Right renal pelvis (tissue), 4 donors: ENCODE data around the gene CNOT10. TPM values are rescaled to one million over a fixed set of nuclear protein-coding genes. Genes with fewer than 3 reads are reported as not detected.
"Not testable (repeated sequence)": the region's sequence is repeated elsewhere in the genome, so short reads cannot be mapped to it uniquely, and the experiment has no call there.

Experiments used
- DNase-seq, 4 donors: peaks; one replicate each; pipeline ENCODE4 v3.0.0-alpha.2; 2013; ENCODE audit warnings: low read depth in 4 of 4, low spot score in 3 of 4, missing footprints in 1 of 4
- polyA plus RNA-seq, 4 donors: library from polyadenylated mRNA; unstranded; fragments of 120-200 nt; gene quantifications; one replicate each; pipeline ENCODE4 v1.2.1, GENCODE V29; 2013; ENCODE audit not compliant: insufficient read length in 4 of 4

Gene CNOT10
- polyA plus RNA-seq, 4 donors = 39.4 to 52.8 (median 49.0) TPM

DNA sequence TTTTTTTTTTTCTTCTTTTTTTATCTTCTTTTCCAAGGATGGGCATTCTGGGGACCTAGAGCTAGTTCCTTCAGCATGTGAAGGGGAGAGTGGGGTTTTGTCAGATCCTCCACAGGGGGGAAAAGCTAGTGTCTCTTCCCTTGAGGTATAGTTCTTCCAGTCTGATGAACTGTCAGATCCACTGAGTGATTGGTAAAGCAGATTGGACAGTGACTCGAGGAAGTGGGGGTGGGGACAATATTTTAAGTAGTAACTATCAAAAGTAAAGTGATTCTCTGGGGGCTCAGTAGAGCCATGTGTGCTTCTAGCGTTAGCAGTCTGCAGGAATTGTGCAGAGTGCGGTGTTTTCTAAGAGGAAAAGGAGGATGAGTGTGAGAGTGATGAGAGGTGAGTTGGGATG is 70.8 kb downstream of the CNOT10 start:
- DNase-seq = no peak

DNA sequence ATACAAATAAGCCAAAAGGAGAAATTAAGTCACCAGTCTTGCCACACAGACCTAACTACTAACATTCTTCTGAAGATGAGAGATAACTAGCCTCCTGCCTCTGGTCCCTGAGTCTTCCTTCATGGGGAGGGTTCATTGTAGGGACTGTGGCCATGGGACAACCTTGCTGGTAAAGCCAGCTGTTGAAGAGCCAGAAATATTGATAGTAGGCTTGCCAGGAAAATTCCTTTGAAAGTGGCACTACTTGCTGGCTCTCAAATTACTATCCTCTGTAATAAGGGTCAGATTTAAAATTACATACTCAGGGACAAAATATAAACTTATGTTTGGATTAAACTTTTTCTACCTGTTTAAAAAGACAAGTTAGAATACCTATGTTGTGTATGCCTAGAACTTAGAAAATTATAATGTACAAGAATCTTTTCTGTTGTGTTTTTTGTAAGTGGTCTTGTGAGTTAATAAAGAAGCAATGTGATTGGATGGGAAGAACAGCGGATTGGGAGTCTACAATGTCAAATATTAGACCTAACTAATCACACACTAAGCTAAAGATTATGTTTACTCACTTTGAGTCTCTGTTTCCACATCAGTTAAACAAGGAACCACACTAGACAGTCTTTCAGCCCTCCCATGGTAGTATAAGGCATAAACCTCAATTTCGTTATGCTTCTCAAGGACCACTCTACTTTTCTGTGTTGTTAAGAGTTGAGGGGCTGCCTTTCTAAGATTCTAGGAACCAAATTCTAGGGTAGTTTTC is 72.8 kb downstream of the CNOT10 start:
- no peak for DNase-seq

DNA sequence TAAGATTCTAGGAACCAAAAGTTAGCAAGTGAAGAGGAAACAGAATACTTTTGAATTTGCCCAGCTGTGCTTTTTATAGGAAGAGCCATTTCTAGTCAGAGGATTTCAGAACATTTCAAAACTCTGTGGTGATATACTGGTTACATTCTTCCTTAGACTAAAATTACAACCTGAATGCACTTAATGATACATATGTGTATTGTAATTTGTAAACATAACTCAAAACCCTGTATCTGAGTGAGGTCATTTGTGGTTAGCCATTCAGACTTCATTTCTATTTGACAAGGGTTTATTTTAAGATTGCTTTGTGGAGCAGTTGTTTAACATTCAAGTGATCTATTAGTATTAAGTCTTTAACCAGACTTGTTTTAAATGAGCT is 73.4 kb downstream of the CNOT10 start:
- no peak for DNase-seq

DNA sequence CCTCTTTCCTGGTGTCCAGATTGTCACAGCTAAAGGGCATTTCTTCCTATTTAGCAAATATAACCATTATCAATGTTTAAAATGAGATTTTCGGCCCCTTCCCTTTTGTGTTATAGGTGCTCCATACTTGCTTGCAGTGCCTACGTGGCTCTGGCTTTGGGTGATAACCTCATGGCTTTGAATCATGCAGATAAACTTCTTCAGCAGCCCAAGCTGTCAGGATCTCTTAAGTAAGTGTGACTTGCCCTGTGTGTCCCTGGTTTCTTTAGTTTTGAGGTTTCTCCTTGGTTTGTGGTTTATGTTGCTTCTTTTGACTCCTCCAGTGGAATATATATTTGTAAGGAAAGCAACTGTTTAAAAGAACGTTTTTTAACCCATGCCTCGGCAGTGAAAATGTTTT is 74.4 kb downstream of the CNOT10 start:
- no peak for DNase-seq

DNA sequence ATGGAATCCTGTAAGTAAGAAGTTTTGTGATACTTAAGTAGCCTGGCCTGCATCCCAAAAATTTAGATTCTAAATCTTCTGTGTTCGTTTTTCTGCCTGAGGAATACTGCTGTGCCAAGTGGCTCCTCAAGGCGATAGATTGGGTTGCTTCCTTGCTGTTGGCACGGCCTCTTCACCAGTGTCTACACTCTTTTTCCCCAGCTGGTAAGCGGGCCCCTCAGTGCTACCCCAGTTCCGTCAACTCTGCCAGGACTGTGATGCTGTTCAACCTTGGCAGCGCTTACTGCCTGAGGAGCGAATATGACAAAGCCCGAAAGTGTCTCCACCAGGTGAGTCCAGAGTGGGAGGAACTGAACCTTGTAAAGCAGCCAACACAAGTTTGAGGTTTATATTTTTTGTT is 79.5 kb downstream of the CNOT10 start:
- DNase-seq = no peak

DNA sequence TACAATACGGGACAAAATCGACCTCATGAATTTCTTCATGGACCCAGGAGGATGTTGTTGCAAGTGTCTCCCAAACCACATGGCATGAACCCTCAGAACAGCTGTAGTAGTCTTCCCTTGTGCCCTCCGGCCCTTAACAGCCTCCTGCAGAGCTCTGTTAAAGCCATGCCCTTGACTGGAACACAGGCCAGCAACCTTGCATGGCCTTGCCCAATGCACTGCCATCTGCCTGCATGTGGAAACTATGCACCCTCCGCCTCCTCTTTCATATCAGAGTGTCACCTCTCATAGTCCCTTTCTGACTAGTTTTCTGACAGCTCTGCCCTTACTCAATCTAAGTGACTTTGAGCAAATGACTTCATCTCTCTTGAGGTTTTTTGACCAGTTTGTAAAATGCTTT is 93.4 kb downstream of the CNOT10 start:
- no peak for DNase-seq

DNA sequence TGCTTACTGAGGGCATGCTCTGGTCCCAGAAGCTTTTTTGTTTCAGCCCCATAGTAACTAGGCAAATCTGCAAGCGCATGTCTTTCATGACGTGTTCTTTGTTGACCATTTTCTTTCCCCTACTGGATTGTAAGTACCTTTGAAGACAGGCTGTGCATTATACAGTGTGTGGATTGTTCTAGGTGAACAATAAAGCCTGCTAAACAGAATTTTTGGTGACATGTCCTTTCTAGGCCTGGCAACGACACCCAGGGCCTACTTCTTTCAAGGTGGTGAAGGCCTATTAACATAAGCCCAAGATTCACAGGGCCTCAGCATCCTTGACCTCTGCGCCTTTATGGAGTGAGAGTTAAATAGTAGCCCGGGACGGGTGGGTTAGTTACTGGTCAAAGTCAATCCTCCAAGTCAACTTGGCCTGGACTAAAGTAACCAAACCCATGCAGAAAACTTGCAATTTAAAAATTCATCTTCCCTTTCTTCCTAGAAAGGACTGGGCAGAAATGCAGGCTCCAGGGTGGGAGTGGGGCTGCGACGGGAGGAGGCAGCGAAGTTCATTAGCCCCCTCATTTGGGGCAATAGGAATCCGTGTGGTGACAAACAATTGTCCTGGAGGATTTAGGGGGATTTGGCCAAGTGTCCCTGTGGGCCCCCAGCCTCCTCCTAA is 95.2 kb downstream of the CNOT10 start:
- no peak for DNase-seq

DNA sequence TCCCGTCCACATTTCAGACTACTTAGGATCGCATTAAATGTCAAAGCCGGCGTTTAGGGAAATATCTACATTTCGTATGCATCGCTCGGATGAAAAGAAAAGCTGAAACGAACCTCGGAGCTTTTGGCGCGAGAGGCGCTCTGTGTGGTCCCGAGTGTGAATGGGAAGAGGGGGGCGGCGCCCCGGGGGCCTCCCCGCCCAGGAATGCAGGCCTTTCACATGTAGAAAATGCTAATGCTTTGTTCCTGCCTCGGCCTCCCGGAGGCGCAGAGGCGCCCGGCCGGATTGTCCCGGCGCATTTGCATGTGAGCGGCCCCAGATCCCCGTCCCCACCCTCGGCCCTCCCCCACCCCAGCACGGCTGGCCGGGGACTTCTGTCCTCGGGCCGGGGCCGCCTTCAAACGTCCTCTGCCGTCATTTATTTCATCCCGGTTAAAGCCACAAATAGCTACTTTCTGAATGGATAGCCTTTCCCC is 95.8 kb downstream of the CNOT10 start:
- DNase-seq = peak; percentile 41 to 55 (median 46)

DNA sequence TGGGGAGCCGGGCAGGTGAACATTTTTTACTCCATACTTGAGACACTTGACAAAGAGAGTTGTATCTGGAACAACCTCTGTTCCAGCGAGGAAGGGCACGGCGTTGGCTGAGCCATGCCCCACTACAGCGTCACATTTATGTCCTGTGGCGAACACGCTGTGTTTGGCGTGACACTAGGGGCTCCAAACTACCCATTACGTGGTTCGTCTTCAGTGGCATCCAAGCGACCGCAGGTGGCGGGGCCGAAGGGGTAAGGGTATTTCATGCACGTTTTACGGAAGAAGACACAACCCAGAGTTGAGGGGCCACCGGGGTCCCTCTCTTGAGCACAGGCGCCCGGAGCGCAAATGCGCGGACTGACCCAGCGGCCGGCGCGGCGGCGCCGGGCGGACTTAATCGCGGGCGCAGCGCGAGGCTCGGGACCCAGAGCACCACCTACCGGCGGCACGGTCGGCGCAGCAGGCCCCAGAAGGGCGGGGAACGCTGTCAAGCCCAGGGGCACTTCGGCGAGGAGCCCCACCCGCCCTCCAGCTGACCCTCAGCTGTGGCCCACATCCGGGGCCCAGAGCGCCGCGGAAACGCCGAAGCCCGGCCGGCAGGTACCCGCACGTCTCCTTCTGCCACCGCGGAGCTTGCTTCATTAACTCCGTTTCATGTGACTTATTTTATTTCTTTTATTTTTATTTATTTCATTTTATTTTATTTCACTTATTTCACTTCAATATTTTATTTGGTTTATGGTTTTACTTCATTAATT is 96.4 kb downstream of the CNOT10 start:
- peak; percentile 38 to 74 (median 60) for DNase-seq

DNA sequence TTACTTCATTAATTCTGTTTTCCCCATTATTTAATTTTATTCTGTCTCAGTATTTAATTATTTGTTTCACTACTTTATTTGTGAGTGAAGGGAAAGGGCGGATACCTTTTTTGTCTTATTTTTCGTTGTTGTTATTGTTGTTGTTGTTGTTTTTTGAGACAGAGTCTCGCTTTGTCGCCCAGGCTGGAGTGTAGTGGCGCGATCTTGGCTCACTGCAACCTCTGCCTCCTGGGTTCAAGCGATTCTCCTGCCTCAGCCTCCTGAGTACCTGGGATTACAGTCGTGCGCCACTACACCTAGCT is 96.9 kb downstream of the CNOT10 start:
- DNase-seq = not testable (repeated sequence)

DNA sequence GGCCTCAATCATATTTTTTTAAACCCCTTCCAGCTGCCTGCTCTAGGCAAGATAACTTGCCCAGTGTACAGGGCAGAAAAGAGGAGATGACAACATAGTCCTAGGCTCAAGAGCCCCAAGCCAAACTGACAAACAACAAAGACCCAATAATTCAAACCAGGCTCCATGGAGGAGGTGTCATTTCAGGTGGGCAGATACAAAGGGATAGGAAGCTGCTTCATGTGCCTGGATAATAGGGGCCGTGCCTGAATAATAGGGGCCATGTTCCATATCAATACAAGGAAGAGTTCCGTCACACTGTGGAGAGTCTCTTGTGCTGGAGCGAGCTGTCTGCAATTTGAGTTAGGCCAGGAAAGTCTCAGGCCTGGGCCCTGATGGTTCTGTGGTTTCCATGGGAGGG is 97.4 kb downstream of the CNOT10 start:
- no peak for DNase-seq

DNA sequence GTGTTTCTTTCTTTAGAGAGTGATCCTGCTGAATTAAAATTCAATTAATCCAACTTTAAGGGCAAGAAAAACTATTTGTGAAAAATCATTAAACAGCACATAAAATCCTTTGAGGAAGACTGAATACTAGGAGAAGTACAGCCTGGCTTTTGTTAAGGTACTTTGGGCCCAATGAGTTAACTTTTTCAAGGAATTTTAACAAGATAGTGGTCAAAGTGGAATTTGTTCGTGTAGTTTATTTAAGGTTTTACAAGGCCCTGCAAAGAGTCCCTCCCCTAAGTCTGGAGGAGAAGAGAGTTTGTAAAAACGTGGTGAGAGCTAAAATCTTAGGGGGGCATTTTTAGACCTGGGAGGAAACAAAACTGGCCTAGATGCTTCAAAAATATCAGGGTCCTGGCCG is 106.8 kb downstream of the CNOT10 start:
- no peak for DNase-seq

DNA sequence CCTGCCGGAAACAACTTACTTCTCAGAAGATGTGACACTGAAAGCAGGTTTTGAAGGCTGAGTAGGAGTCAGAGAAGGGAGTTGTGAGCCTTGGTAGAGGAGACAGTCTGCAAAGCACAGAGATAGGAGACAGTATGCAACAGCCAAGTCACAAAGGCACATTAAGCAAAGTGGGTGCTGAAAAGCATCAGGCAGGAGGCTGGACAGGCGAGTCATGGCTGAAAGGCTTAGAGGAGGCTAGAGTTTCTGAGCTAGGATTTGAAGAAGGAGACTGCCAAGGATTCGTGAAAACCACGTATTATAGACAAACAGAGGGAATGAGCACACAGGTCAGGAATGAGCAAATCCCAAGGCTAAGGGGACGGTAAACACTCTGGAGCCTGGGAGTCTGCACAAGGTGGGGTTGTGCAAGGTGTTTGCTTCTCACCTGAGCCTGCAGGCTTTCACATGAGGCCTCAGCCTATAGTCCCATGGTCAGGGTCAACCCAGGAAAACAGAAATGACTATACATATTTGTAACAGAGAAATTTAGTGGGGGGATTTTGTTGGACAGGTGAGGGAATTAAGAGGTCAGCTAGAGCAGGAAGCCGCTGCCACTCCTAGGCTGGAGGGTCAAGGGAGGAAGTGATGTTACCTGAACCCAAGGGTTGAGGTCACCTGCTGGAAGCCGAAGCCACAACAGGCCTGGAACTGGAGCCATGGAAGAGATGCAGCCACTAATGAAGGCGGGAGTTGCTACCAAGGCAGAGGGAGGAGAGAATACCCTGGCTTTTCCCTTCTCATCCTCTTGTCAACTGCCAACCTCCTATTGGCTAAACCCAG is 109.7 kb downstream of the CNOT10 start:
- no peak for DNase-seq

DNA sequence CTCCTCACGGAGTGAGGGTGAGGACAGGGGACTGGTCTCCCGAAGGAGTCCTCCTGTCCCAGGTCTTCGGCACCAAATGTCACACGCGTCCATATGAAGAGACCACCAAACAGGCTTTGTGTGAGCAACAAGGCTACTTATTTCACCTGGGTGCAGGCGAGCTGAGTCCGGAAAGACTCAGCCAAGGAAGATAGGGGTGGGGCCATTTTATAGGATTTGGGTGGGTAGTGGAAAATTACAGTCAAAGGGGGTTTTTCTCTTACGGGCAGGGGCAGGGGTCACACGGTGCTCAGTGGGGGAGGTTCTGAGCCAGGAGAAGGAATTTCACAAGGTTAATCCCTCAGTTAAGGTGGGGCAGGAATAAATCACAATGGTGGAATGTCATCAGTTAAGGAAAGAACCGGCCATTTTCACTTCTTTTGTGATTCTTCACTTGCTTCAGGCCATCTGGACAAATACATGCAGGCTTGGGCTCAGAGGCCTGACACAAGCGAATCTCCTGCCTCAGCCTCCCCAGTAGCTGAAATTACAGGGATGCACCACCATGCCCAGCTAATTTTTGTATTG is 111.5 kb downstream of the CNOT10 start:
- not testable (repeated sequence) for DNase-seq

DNA sequence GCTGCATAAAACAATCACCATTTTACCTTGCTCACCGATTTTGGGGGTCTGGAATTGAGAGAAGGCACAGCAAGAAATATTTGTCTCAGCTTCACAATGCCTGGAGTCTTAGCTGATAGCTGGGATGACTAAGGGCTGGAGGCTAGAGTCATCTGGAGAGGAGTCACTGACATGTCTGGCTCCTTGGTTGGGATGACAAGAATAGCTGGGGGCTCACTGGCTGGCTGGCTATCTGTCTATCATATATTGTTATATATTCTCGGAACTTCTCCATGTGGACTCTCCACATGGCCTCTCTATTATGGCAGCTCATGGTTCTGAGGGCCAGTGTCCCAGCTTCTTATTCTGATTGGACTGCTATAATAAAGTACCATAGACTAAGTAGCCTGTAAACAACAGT is 112.8 kb downstream of the CNOT10 start:
- DNase-seq = no peak

DNA sequence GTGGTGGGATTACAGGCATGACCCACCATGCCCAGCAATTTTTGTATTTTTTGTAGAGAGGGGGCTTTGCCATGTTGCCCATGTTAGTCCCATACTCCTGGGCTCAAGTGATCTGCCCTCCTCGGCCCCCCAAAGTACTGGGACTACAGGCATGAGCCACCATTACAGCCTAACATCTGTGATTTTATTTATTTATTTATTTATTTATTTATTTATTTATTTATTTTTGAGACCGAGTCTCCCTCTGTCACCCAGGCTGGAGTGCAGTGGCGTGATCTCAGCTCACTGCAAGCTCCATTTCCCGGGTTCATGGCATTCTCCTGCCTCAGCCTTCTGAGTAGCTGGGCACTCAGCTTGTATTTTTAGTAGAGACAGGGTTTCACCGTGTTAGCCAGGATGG is 116.5 kb downstream of the CNOT10 start:
- DNase-seq = not testable (repeated sequence)

DNA sequence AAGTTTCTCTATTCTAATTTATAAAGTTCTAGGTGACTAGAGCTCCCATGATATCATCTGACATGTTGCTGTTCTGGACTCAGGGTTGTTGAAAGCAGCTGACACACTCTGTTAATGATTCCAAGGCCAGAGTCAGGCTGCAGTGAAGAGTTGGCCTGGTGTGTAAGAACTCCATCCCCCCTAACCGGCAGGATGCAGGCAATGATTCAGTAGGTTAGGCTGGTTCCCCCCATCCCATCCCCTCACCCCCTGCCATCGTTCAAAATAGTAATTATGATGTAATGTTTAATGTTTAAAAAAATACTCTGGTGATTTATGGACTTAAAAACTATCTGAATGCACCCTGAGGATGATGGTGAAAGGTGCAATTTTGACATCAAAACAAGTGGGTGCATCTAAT is 128.2 kb downstream of the CNOT10 start:
- DNase-seq = no peak

DNA sequence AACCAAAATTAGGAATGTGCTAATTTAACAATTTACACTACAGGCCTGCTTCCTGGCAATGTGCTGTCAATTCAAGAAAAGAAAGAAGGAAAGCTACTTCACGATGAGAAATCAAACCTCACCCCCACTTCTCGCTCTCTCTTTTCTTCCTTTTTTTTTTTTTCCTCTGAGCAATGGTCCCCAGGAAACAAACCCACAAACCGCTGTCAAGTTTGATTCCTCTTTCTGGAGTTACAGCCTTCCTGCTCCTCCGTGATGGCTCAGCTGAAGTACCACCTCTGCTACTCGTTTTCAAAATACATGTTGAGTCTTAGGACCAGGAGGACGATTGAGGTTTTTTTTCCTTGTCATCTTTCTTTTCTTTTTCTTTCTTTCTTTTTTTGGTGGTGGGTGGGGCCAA is 129.4 kb downstream of the CNOT10 start:
- no peak for DNase-seq

DNA sequence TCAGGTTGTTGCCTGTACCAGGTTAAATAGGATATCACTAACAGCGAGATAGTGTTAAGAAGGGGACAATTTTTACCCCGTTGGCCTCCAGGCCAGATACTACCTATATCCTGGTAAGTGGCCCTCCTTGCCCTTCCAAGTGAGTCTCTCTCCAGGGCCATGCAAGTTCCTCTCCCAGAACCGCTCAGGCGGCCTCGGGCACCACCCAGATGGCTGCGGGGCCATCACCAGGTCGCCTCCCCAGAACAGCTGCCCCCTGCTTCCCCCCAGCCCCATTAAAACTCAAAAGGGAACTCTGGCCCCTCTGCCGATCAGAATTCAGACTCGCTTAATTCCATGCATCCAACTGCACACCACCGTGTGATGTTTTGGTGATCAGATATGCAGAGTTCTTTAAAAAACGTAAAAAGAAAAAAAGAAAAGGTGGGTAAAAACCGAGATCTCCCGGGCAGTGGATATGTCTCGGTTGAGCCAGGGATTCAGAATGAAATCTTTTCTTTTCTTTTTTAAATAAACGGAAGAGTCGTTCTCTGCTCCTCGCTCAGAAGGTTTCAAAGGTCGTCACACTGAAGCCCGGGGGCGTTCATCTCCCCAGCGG is 131.0 kb downstream of the CNOT10 start:
- DNase-seq = no peak
